Natural killer cell (primary cell): ENCODE results near the gene ZBTB46. TPM values are rescaled to one million over a fixed set of nuclear protein-coding genes. Genes with fewer than 3 reads are reported as not detected.

ENCODE experiments used
- ATAC-seq, 3 donors: fragments of 150-1000 bp in 2 of 3; fragments of 200-7000 bp in 1 of 3; cut with Tn5 transposase; 1 replicate in 1 of 3; 2 replicates in 2 of 3; pipeline ENCODE4 v1.10.0; 2021; ENCODE audit warnings: mild to moderate bottlenecking in 2 of 3, moderate library complexity in 2 of 3
- DNase-seq, 2 donors: peaks; one replicate each; pipeline versions ENCODE4 v3.0.0 to v3.0.0-alpha.2; 2013 to 2021; ENCODE audit warnings: mixed read lengths in 1 of 2
- H3K27ac ChIP-seq: one replicate; pipeline ENCODE4 v1.5.1; 2013; ENCODE audit warnings: mild to moderate bottlenecking, low read length
- H3K27me3 ChIP-seq: one replicate; pipeline ENCODE4 v1.6.1; 2013; ENCODE audit warnings: low read length; ENCODE audit not compliant: control insufficient read depth, insufficient read depth
- H3K36me3 ChIP-seq: one replicate; pipeline ENCODE4 v1.6.1; 2013; ENCODE audit warnings: low read length; ENCODE audit not compliant: control insufficient read depth, insufficient read depth
- H3K4me1 ChIP-seq: one replicate; pipeline ENCODE4 v1.6.1; 2013; ENCODE audit warnings: low read length; ENCODE audit not compliant: control insufficient read depth, insufficient read depth
- H3K4me3 ChIP-seq: one replicate; pipeline ENCODE4 v1.5.1; 2013; ENCODE audit warnings: low read length
- H3K9me3 ChIP-seq: one replicate; pipeline ENCODE4 v1.6.1; 2013; ENCODE audit warnings: low read length; ENCODE audit not compliant: control insufficient read depth, insufficient read depth
- H3K27ac Mint-ChIP-seq, 2 donors: one replicate each; pipeline ENCODE4 v1.8.0; 2022; ENCODE audit warnings: mild to moderate bottlenecking in 2 of 2, mixed read lengths in 2 of 2, moderate library complexity in 1 of 2
- H3K27me3 Mint-ChIP-seq, 2 donors: one replicate each; pipeline ENCODE4 v1.8.0; 2022; ENCODE audit warnings: low read depth in 2 of 2, mixed read lengths in 2 of 2
- H3K36me3 Mint-ChIP-seq: one replicate; pipeline ENCODE4 v1.8.0; 2022; ENCODE audit warnings: mixed read lengths
- H3K4me1 Mint-ChIP-seq, 2 donors: one replicate each; pipeline ENCODE4 v1.8.0; 2022; ENCODE audit warnings: mixed read lengths in 2 of 2
- H3K4me3 Mint-ChIP-seq: one replicate; pipeline ENCODE4 v1.8.0; 2022; ENCODE audit warnings: mild to moderate bottlenecking, moderate library complexity, mixed read lengths
- H3K9me3 Mint-ChIP-seq, 2 donors: one replicate each; pipeline ENCODE4 v1.8.0; 2022; ENCODE audit warnings: mixed read lengths in 2 of 2
- WGBS: methylation state at CpG from one replicate; pipeline ENCODE4 v1.1.7; 2013; ENCODE audit warnings: missing lambda C conversion rate; ENCODE audit not compliant: insufficient coverage; 5-methylcytosine and 5-hydroxymethylcytosine counted together
- intact Hi-C: fragments of 100-400 bp; cut with micrococcal nuclease; formaldehyde crosslinking; loops from one replicate; pipeline ENCODE4 v1.14.2; 2022
- total RNA-seq, 4 donors: library from RNA; stranded (reverse); fragments of 120-200 nt in 1 of 4; gene quantifications; one replicate each; pipeline versions ENCODE4 v1.2.3 to v1.2.4, GENCODE V29; 2013 to 2022
- TF ChIP-seq, protein P1 (sequence below): fragments of 200-600 bp; IDR thresholded peaks from one replicate; pipeline ENCODE4 v1.8.0; 2022; ENCODE audit warnings: antibody characterized with exemption

ZBTB46 gene
- total RNA-seq, 3 donors from 2014 or later (not counting 1 experiment from before 2014, with no cell fraction given) = 1.1 TPM

DNA sequence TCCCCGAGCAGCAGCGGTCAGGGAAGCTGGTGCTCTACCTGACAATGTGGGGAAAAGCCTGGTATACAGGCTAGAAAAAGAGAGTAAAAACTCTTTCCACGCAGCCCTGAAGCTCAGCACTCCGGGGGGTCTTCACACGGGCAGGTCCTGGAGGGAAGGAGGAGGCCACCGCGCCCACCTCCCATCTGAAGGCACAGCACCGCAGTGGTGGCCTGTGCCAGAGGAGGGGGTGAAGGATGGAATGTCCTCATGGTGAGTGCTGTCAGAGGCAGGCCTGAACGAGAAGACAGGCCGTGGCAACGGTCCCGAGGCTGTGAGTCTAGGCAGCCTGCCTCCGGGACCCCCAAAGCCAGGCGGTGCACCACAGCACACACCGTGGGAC is 85.6 kb downstream of the ZBTB46 start:
- 94% methylated on average over 15 of the region's 15 CpGs for WGBS
- Histone ChIP-seq H3K27ac (no peak overlapping the region), H3K9me3 (no peaks in the 10 kb centered on the region), H3K4me1 (peaks cover 22% of the 10 kb centered on the region), H3K36me3 (peaks cover 11% of the 10 kb centered on the region), H3K27me3 (no peaks in the 10 kb centered on the region), H3K4me3 (no peak overlapping the region)
- Mint-ChIP-seq H3K4me1 (peaks cover 0 to 8% of the 10 kb centered on the region in 2 donors), H3K27ac (no peak overlapping the region), H3K27me3 (no peaks in the 10 kb centered on the region), H3K36me3 (no peaks in the 10 kb centered on the region), H3K9me3 (no peaks in the 10 kb centered on the region), H3K4me3 (no peak overlapping the region)
- DNase-seq (no peak), ATAC-seq (no peak)
- TF ChIP-seq, protein P1, sequence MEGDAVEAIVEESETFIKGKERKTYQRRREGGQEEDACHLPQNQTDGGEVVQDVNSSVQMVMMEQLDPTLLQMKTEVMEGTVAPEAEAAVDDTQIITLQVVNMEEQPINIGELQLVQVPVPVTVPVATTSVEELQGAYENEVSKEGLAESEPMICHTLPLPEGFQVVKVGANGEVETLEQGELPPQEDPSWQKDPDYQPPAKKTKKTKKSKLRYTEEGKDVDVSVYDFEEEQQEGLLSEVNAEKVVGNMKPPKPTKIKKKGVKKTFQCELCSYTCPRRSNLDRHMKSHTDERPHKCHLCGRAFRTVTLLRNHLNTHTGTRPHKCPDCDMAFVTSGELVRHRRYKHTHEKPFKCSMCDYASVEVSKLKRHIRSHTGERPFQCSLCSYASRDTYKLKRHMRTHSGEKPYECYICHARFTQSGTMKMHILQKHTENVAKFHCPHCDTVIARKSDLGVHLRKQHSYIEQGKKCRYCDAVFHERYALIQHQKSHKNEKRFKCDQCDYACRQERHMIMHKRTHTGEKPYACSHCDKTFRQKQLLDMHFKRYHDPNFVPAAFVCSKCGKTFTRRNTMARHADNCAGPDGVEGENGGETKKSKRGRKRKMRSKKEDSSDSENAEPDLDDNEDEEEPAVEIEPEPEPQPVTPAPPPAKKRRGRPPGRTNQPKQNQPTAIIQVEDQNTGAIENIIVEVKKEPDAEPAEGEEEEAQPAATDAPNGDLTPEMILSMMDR = no peak
- intact Hi-C loops = no loop called here

DNA sequence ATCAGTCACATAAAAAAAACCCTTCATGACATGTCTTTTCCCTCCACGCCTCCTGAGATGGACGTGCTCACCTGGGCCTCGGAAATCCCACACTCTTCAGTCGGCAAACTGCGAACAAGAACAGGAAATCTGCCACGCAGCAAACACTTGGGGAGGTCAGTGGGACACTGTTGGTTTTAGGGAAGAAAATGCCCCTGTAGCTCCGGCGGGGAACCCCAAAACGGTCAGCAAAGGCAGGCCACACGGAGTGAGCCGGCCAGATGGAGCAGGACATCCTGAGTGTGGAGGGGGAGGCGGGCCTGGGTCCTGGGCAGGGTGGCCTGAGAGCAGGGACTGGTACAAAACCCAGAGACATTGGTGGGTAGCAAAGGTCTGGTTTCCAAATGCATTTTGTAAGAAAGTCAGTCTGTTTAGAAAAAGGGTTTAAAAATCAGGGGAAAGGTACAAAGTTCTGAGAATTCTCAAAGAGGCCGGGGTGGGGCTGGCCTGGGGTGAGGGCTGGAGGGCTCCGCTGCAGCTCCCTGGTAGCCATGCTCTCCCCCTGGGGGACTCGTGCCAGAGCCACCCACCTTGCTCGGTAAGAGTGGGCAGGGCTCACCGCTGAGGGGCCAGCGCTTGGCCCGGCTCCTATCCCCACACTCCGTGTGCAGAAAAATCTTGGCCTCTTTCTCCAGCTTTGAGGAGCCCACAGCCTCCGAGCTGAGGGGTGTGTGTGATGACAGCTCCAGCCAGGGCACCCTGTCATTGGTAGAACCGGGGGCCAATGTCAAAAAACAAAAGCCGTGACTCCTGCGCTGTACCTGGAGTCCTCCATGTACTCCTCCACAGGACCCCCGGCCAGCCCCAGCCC is 86.3 kb downstream of the ZBTB46 start:
- Histone ChIP-seq H3K4me3 (no peak overlapping the region), H3K4me1 (peaks cover 17% of the 10 kb centered on the region), H3K36me3 (peaks cover 11% of the 10 kb centered on the region), H3K9me3 (no peaks in the 10 kb centered on the region), H3K27ac (no peak overlapping the region), H3K27me3 (no peaks in the 10 kb centered on the region)
- no peak overlapping the region for H3K4me3 Mint-ChIP-seq
- H3K4me1 Mint-ChIP-seq = peaks cover 0 to 8% of the 10 kb centered on the region in 2 donors
- ATAC-seq (no peak), DNase-seq (no peak)
- no peak overlapping the region for H3K27ac Mint-ChIP-seq
- TF ChIP-seq, protein P1 = no peak
- no peaks in the 10 kb centered on the region for H3K27me3 Mint-ChIP-seq
- WGBS = 91% methylated on average over 25 of the region's 25 CpGs
- intact Hi-C loops = loop anchor here (5.0 kb wide), 1 partner anchor 37 kb away; the partner anchor contains the start of genes ARFRP1 and ZGPAT
- no peaks in the 10 kb centered on the region for H3K36me3 Mint-ChIP-seq
- H3K9me3 Mint-ChIP-seq = no peaks in the 10 kb centered on the region

DNA sequence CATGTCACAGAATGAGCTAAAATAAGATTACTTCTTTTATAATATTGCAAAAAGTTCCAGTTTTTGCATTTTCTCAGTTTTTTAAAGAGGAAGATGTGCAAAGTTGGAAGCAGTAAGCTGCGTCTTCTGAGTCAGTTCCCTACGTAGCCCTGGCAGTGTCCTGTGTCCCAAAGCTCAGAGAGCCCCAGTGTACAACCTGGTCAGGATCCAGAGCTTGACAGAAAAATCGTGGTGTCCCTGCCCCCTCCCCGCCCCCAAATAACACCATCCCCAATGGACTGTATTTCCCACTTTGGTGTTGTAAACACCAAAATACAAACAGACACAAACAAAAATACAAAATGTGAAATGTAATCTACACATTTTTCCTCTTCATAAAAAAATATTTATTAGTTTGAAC is 86.9 kb downstream of the ZBTB46 start:
- Mint-ChIP-seq H3K36me3 (no peaks in the 10 kb centered on the region), H3K27me3 (no peaks in the 10 kb centered on the region), H3K9me3 (no peaks in the 10 kb centered on the region), H3K4me3 (no peak overlapping the region), H3K4me1 (peaks cover 0 to 8% of the 10 kb centered on the region in 2 donors), H3K27ac (no peak overlapping the region)
- no peaks in the 10 kb centered on the region for H3K9me3 ChIP-seq
- no peak for DNase-seq
- no peak overlapping the region for H3K4me3 ChIP-seq
- H3K27me3 ChIP-seq = no peaks in the 10 kb centered on the region
- intact Hi-C loops = loop anchor here (5.0 kb wide), 1 partner anchor 37 kb away; the partner anchor contains the start of genes ARFRP1 and ZGPAT
- peaks cover 11% of the 10 kb centered on the region for H3K36me3 ChIP-seq
- WGBS = 88% methylated on average over 4 of the region's 4 CpGs
- H3K4me1 ChIP-seq = peaks cover 16% of the 10 kb centered on the region
- H3K27ac ChIP-seq = no peak overlapping the region
- ATAC-seq = no peak
- TF ChIP-seq, protein P1 = no peak
